NCI-H69 (cell line): Measurements from ENCODE around the gene CNTNAP4.

Experiments used
- DNase-seq: peaks from one replicate; lab custom pipeline; 2025; lab: John Stamatoyannopoulos, UW

Gene CNTNAP4

DNA sequence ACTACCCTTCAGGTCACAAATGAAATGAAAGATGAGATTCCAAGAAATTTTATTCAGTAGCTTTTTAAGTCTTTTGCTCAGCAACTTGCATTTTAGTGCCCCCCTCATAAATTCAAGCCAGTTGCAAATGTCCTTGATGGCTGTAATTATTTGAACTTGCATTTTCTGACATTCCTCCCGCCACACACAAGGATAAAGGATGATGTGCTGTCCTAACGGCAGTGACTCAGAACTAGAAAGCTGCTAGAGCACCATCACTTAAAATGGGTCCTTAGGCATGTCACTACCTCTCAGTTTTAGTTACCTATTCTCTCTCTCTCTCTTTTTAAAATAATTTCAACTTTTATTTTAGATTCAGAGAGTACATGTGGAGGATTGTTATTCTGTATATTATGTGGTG, 306.7 kb downstream of the CNTNAP4 start:
- peak; percentile 70 for DNase-seq

DNA sequence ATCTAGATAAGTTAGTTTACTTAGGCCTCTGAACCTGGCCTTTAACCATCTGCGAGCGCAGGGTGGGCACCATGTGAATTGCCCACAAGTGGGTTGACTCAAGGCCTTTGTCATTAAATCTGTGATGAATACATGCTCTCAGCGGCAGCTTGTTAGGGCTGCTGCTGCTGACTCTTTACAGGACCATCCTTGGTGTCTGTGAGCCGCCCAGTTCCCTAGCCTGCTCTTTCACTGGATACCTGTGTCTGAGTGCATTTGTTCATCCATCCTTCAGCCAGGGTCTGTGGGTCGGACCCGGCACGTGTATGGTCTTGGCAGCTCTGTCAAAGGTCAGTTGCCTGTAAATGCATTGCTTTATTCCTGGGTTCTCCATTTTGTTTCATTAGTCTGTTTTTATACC, 321.3 kb downstream of the CNTNAP4 start:
- no peak for DNase-seq

DNA sequence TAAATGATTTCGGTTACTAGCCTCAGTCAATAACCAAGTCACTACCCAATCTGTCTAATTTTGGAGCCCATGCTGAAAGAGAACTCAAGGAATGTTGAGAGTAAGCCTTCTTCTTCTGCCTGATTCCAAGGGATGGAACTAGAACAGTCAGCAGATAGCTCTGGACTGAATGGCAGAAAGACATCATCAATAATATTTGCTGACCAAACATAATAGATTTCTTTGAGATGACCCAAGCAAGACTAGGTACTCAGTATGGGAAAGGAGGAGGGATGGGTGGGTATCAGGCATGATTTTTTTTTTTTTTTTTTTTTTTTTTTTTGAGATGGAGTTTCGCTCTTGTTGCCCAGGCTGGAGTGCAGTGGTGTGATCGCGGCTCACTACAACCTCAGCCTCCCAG, 330.1 kb downstream of the CNTNAP4 start:
- DNase-seq, result no peak
